OCI-LY3 (cell line): Measurements from ENCODE around the gene CLSTN2.

ENCODE experiments used
- CTCF ChIP-seq: fragments of 200-600, 300-600 bp; sonication (generic); IDR thresholded peaks from 2 replicates; pipeline ENCODE4 v1.5.1; 2014; ENCODE audit warnings: antibody characterized with exemption, low read length, low read depth
- EZH2phosphoT487 ChIP-seq: fragments of 200-600 bp; shearing (Covaris generic); IDR thresholded peaks from 2 replicates; pipeline ENCODE4 v1.6.1; 2018; ENCODE audit warnings: antibody characterized with exemption, mixed run types, low read depth

- TF ChIP-seq CTCF = no peak
- TF ChIP-seq EZH2phosphoT487 = no peak
Measured at GRCh38 chr3:140274429-140274828, 339.4 kb downstream of the CLSTN2 start.
